ENCODE measurements around the gene NDUFS2.

Gene NDUFS2

GRCh38 chr1:161198194-161198896 lies 3.8 kb upstream of the NDUFS2 start:
- Histone ChIP-seq H3K4me2 (ENCODE audit: low read depth, low read length, poor library complexity, severe bottlenecking) (no peak overlapping the region), H3K27me3 (ENCODE audit: insufficient read depth, low read length, poor library complexity, severe bottlenecking) (no peaks in the 10 kb centered on the region), H3K9me3 (ENCODE audit: insufficient read depth, low read depth, low read length) (no peaks in the 10 kb centered on the region), H3K36me3 (ENCODE audit: insufficient read depth, low read length) (no peaks in the 10 kb centered on the region), H4K20me1 (ENCODE audit: insufficient read depth, low read length, poor library complexity, severe bottlenecking) (no peaks in the 10 kb centered on the region), H3K4me3 (ENCODE audit: low read length, poor library complexity, severe bottlenecking) (no peak overlapping the region), H3K79me2 (ENCODE audit: insufficient read depth, low read length) (peaks cover 11% of the 10 kb centered on the region), H3K9ac (ENCODE audit: low read depth, low read length, poor library complexity, severe bottlenecking) (no peak overlapping the region), H2AFZ (ENCODE audit: low read length) (no peak overlapping the region; the same call in 1 of the 2 replicates), H3F3A (ENCODE audit: low read depth) (no peaks in the 10 kb centered on the region), H3K4me1 (ENCODE audit: insufficient read depth, low read length, poor library complexity, severe bottlenecking) (peaks cover 19% of the 10 kb centered on the region), H3K9me2 (replicated peaks; ENCODE audit: low read depth, low read length) (no peaks in the 10 kb centered on the region)
- TF ChIP-seq EZH2phosphoT487 (IDR thresholded peaks at IDR 0.05; ENCODE audit: borderline replicate concordance) = no peak
- no peak for TF ChIP-seq CTCF (conservative IDR thresholded peaks at IDR 0.05; ENCODE audit: low read length)

- no peak within 1 kb of the TSS for H3K9ac ChIP-seq (ENCODE audit: low read depth, low read length, poor library complexity, severe bottlenecking)
- no peak for TF ChIP-seq EZH2phosphoT487 (IDR thresholded peaks at IDR 0.05; ENCODE audit: borderline replicate concordance)
- TF ChIP-seq CTCF (conservative IDR thresholded peaks at IDR 0.05; ENCODE audit: low read length) = no peak
- peaks cover 18% of the 10 kb centered on the region for H3K79me2 ChIP-seq (ENCODE audit: insufficient read depth, low read length)
- no peaks in the 10 kb centered on the region for H4K20me1 ChIP-seq (ENCODE audit: insufficient read depth, low read length, poor library complexity, severe bottlenecking)
- no peaks in the 10 kb centered on the region for H3K36me3 ChIP-seq (ENCODE audit: insufficient read depth, low read length)
- no peaks in the 10 kb centered on the region for H3F3A ChIP-seq (ENCODE audit: low read depth)
- H3K27me3 ChIP-seq (ENCODE audit: insufficient read depth, low read length, poor library complexity, severe bottlenecking) = no peaks in the 10 kb centered on the region
- H3K4me3 ChIP-seq (ENCODE audit: low read length, poor library complexity, severe bottlenecking) = no peak within 1 kb of the TSS
- peaks cover 25% of the 10 kb centered on the region for H3K4me1 ChIP-seq (ENCODE audit: insufficient read depth, low read length, poor library complexity, severe bottlenecking)
- no peak within 1 kb of the TSS for H3K4me2 ChIP-seq (ENCODE audit: low read depth, low read length, poor library complexity, severe bottlenecking)
- no peaks in the 10 kb centered on the region for H3K9me3 ChIP-seq (ENCODE audit: insufficient read depth, low read depth, low read length)
- no peak within 1 kb of the TSS; the same call in 1 of the 2 replicates for H2AFZ ChIP-seq (ENCODE audit: low read length)
- no peaks in the 10 kb centered on the region for H3K9me2 ChIP-seq (replicated peaks; ENCODE audit: low read depth, low read length)
Measured at GRCh38 chr1:161198897-161199431, 3.2 kb upstream of the NDUFS2 start, which contains the start of gene ADAMTS4. TSS of gene ADAMTS4 (minus strand) at chr1:161199054. CDS start at chr1:161198627, 427 bp downstream.

- Histone ChIP-seq H3F3A (ENCODE audit: low read depth) (no peaks in the 10 kb centered on the region), H3K4me2 (ENCODE audit: low read depth, low read length, poor library complexity, severe bottlenecking) (no peak overlapping the region), H3K4me1 (ENCODE audit: insufficient read depth, low read length, poor library complexity, severe bottlenecking) (peaks cover 27% of the 10 kb centered on the region), H3K9me3 (ENCODE audit: insufficient read depth, low read depth, low read length) (no peaks in the 10 kb centered on the region), H4K20me1 (ENCODE audit: insufficient read depth, low read length, poor library complexity, severe bottlenecking) (no peaks in the 10 kb centered on the region), H3K9ac (ENCODE audit: low read depth, low read length, poor library complexity, severe bottlenecking) (no peak overlapping the region), H3K36me3 (ENCODE audit: insufficient read depth, low read length) (no peaks in the 10 kb centered on the region), H3K4me3 (ENCODE audit: low read length, poor library complexity, severe bottlenecking) (no peak overlapping the region), H3K79me2 (ENCODE audit: insufficient read depth, low read length) (peaks cover 24% of the 10 kb centered on the region), H2AFZ (ENCODE audit: low read length) (no peak overlapping the region), H3K27me3 (ENCODE audit: insufficient read depth, low read length, poor library complexity, severe bottlenecking) (no peaks in the 10 kb centered on the region), H3K9me2 (replicated peaks; ENCODE audit: low read depth, low read length) (no peaks in the 10 kb centered on the region)
- TF ChIP-seq EZH2phosphoT487 (IDR thresholded peaks at IDR 0.05; ENCODE audit: borderline replicate concordance) = no peak
- no peak for TF ChIP-seq CTCF (conservative IDR thresholded peaks at IDR 0.05; ENCODE audit: low read length)
Measured at GRCh38 chr1:161199506-161200139, 2.5 kb upstream of the NDUFS2 start.
